GM20000 (cell line): ENCODE measurements around the gene MDM1.

Experiments
- DNase-seq: peaks from one replicate; pipeline ENCODE4 v3.0.0; 2012; ENCODE audit warnings: low spot score
- TF ChIP-seq, protein P1 (sequence below): IDR thresholded peaks from 2 replicates; pipeline ENCODE4 v1.5.1; 2012; ENCODE audit warnings: mild to moderate bottlenecking, control low read depth; ENCODE audit errors: extremely low read depth, missing control alignments

The MDM1 gene

DNA sequence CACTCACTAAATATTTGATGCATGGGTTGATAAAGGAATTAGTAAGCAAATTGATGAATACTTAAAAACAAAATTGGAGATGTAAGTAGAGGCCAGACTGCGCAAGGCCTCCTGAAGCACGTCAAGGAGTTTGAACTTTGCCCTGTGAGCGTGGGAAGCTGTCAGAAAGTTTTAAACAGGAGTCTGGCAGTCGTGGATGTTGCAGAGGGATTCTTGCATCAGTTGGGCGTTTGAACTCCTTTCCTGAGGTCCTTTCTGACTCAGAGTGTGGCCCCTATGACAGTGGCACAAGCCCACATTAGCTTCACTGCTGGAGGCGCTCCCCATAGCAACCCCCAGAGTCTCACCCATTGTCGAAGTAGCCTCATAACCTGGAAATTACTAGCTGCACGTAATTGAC, 60.8 kb downstream of the MDM1 start:
- DNase-seq = no peak
- TF ChIP-seq, protein P1, sequence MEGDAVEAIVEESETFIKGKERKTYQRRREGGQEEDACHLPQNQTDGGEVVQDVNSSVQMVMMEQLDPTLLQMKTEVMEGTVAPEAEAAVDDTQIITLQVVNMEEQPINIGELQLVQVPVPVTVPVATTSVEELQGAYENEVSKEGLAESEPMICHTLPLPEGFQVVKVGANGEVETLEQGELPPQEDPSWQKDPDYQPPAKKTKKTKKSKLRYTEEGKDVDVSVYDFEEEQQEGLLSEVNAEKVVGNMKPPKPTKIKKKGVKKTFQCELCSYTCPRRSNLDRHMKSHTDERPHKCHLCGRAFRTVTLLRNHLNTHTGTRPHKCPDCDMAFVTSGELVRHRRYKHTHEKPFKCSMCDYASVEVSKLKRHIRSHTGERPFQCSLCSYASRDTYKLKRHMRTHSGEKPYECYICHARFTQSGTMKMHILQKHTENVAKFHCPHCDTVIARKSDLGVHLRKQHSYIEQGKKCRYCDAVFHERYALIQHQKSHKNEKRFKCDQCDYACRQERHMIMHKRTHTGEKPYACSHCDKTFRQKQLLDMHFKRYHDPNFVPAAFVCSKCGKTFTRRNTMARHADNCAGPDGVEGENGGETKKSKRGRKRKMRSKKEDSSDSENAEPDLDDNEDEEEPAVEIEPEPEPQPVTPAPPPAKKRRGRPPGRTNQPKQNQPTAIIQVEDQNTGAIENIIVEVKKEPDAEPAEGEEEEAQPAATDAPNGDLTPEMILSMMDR = no peak

- no peak for DNase-seq
- TF ChIP-seq, protein P1 = no peak
Observed at GRCh38 chr12:68270358-68270757, 61.8 kb downstream of the MDM1 start.

DNA sequence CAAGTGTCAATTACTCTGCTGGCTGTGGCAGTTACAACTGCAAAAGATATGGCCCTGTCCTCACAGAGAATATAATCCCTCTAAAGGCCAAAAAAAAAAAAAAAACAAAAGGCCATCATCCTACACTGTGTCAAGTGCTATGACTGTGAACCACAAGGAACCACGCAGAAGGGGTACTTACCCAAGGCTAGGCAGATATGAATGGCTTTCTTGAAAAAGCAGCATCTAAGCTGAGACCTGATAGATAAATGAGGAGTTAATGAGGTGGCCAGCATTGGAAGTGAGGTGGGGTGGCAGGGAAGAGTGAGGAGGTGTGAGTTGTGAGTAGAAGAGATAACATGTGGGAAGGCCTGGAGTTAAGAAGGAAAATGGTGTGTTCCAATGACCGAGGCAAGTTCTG, 62.4 kb downstream of the MDM1 start:
- TF ChIP-seq, protein P1 = no peak
- no peak for DNase-seq

GRCh38 chr12:68268967-68269366, 63.2 kb downstream of the MDM1 start:
- TF ChIP-seq, protein P1 = no peak
- DNase-seq = no peak

GRCh38 chr12:68267892-68268396, 64.2 kb downstream of the MDM1 start:
- TF ChIP-seq, protein P1 = no peak
- DNase-seq = no peak

- DNase-seq = no peak
- TF ChIP-seq, protein P1 = no peak
Observed at GRCh38 chr12:68264857-68265256, 67.3 kb downstream of the MDM1 start.

GRCh38 chr12:68264158-68264855, 67.9 kb downstream of the MDM1 start:
- TF ChIP-seq, protein P1 = no peak

More at GRCh38 chr12:68264158-68264855, 67.9 kb downstream of the MDM1 start:
- DNase-seq = no peak
